ENCODE data around the gene RASSF3.

DNA sequence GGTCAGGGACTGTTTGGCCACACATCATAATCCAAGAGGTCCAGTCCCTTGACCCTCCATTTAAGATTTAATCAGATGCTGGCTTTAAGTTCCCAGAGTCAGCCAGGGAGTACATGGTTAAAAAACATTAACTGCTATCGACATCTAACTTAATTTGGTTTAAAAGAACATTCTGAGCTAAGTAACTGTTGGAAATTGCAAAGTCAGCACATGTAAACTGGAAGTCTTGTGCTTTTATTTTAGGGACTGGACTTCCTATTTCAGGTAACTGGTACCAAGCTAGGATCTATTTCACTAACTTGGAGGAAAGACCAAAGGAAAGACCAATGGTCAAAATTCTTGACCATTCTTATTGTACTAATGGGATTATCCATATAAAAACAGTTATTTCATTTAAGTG, 108.4 kb downstream of the RASSF3 start:
- TF ChIP-seq POLR2A (IDR thresholded peaks at IDR 0.05) (no peak), CTCF (IDR thresholded peaks at IDR 0.05) (no peak)
